ENCODE results near the gene AKR1C4.

Gene AKR1C4

GRCh38 chr10:5266804-5267203 is 70.2 kb downstream of the AKR1C4 start:
- DNase-seq (ENCODE audit: low spot score), result no peak

GRCh38 chr10:5268234-5268633 is 71.6 kb downstream of the AKR1C4 start:
- no peak for DNase-seq (ENCODE audit: low spot score)
